ENCODE data around the gene PKD1L1. TPM values are rescaled to one million over a fixed set of nuclear protein-coding genes. Genes with fewer than 3 reads are reported as not detected.
A peak's percentile ranks its signal among the peaks of the same experiment; 100 is the strongest.
"Not testable (repeated sequence)": the region's sequence is repeated elsewhere in the genome, so short reads cannot be mapped to it uniquely, and the experiment has no call there.

Gene PKD1L1
- total RNA-seq, 6 donors from 2014 or later = 0.46 to 4.8 (median 0.75) TPM

GRCh38 chr7:47795631-47796030, 152.6 kb downstream of the PKD1L1 start:
- no peak for DNase-seq
- H3K36me3 ChIP-seq = no peaks in the 10 kb centered on the region
- no peak for TF ChIP-seq POLR2AphosphoS5 (IDR thresholded peaks at IDR 0.05)
- TF ChIP-seq, protein P1, sequence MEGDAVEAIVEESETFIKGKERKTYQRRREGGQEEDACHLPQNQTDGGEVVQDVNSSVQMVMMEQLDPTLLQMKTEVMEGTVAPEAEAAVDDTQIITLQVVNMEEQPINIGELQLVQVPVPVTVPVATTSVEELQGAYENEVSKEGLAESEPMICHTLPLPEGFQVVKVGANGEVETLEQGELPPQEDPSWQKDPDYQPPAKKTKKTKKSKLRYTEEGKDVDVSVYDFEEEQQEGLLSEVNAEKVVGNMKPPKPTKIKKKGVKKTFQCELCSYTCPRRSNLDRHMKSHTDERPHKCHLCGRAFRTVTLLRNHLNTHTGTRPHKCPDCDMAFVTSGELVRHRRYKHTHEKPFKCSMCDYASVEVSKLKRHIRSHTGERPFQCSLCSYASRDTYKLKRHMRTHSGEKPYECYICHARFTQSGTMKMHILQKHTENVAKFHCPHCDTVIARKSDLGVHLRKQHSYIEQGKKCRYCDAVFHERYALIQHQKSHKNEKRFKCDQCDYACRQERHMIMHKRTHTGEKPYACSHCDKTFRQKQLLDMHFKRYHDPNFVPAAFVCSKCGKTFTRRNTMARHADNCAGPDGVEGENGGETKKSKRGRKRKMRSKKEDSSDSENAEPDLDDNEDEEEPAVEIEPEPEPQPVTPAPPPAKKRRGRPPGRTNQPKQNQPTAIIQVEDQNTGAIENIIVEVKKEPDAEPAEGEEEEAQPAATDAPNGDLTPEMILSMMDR (IDR thresholded peaks at IDR 0.05) = no peak
- TF ChIP-seq EP300 (IDR thresholded peaks at IDR 0.05) = no peak
- no peak for TF ChIP-seq POLR2A (IDR thresholded peaks at IDR 0.05)
- H3K27me3 ChIP-seq = no peaks in the 10 kb centered on the region
- no peak overlapping the region for H3K27ac ChIP-seq
- no peaks in the 10 kb centered on the region for H3K4me1 ChIP-seq
- no peaks in the 10 kb centered on the region for H3K9me3 ChIP-seq
- H3K4me3 ChIP-seq = no peak overlapping the region
- no peak for ATAC-seq (ENCODE audit: low FRiP score in 2 of 2)
- WGBS, 2 donors = 69 to 79% methylated on average over 2 of the region's 2 CpGs

DNA sequence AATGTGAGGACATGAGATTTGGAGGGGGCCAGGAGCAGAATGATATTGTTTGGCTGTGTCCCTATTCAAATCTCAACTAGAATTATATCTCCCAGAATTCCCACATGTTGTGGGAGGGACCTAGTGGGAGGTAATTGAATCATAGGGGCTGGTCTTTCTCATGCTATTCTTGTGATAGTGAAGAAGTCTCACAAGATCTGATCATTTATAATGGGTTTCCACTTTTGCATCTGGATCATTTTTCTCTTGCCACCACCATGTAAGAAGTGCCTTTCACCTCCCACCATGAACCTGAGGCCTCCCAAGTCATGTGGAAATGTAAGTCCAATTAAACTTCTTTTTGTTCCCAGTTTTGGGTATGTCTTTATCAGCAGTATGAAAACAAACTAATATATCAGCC, 153.1 kb downstream of the PKD1L1 start:
- H3K27me3 ChIP-seq; H3K4me3 ChIP-seq; H3K4me1 ChIP-seq; ATAC-seq (ENCODE audit: low FRiP score in 2 of 2); H3K36me3 ChIP-seq; H3K9me3 ChIP-seq; H3K27ac ChIP-seq; DNase-seq: not testable (repeated sequence)

- DNase-seq = no peak
- TF ChIP-seq EP300 (IDR thresholded peaks at IDR 0.05) (no peak), POLR2AphosphoS5 (IDR thresholded peaks at IDR 0.05) (no peak), POLR2A (IDR thresholded peaks at IDR 0.05) (no peak)
- TF ChIP-seq, protein P1 (IDR thresholded peaks at IDR 0.05) = no peak
- H3K36me3 ChIP-seq = no peaks in the 10 kb centered on the region
These were observed 154.2 kb downstream of the PKD1L1 start for GRCh38 chr7:47794016-47794415.

DNA sequence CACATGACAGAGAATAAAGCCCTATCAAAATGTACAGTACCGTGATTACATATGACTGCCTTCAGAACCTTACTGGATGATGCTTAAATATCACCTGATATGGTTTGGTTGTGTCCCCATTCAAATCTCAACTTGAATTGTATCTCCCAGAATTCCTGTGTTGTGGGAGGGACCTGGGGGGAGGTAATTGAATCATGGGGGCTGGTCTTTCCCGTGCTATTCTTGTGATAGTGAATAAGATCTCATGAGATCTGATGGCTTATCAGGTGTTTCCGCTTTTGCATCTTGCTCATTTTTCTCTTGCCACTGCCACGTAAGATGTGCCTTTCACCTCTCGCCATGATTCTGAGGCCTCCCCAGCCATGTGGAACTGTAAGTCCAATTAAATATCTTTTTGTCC, 155.1 kb downstream of the PKD1L1 start:
- WGBS, 2 donors = 58 to 67% methylated on average over 5 of the region's 5 CpGs

More at GRCh38 chr7:47794016-47794415, 154.2 kb downstream of the PKD1L1 start:
- no peaks in the 10 kb centered on the region for H3K27me3 ChIP-seq
- H3K4me1 ChIP-seq = no peaks in the 10 kb centered on the region
- no peak overlapping the region for H3K4me3 ChIP-seq
- ATAC-seq (ENCODE audit: low FRiP score in 2 of 2) = no peak
- H3K9me3 ChIP-seq = no peaks in the 10 kb centered on the region
- H3K27ac ChIP-seq = no peak overlapping the region
- 65 to 74% methylated on average over 4 of the region's 4 CpGs for WGBS, 2 donors

GRCh38 chr7:47792521-47793121, 155.6 kb downstream of the PKD1L1 start:
- no peak overlapping the region for H3K4me3 ChIP-seq
- H3K27me3 ChIP-seq = no peaks in the 10 kb centered on the region
- H3K4me1 ChIP-seq = no peaks in the 10 kb centered on the region
- no peak overlapping the region for H3K27ac ChIP-seq
- ATAC-seq (ENCODE audit: low FRiP score in 2 of 2) (no peak), DNase-seq (no peak)
- TF ChIP-seq POLR2A (IDR thresholded peaks at IDR 0.05) = no peak
- TF ChIP-seq, protein P1 (IDR thresholded peaks at IDR 0.05) = peak in 3 of 6 experiments; percentile 22 to 41 (median 29)
- no peaks in the 10 kb centered on the region for H3K9me3 ChIP-seq
- H3K36me3 ChIP-seq = no peaks in the 10 kb centered on the region
- WGBS, 2 donors = 62 to 63% methylated on average over 3 of the region's 3 CpGs

More for the DNA sequence above, 155.1 kb downstream of the PKD1L1 start:
- H3K36me3 ChIP-seq; H3K4me3 ChIP-seq; DNase-seq; H3K4me1 ChIP-seq; H3K27me3 ChIP-seq; H3K9me3 ChIP-seq; ATAC-seq (ENCODE audit: low FRiP score in 2 of 2); H3K27ac ChIP-seq: not testable (repeated sequence)

GRCh38 chr7:47791682-47792081, 156.6 kb downstream of the PKD1L1 start:
- H3K27me3 ChIP-seq = no peaks in the 10 kb centered on the region
- no peaks in the 10 kb centered on the region for H3K9me3 ChIP-seq
- no peak for ATAC-seq (ENCODE audit: low FRiP score in 2 of 2)
- no peak overlapping the region for H3K4me3 ChIP-seq
- TF ChIP-seq POLR2A (IDR thresholded peaks at IDR 0.05) (no peak), EP300 (IDR thresholded peaks at IDR 0.05) (no peak), POLR2AphosphoS5 (IDR thresholded peaks at IDR 0.05) (no peak)
- TF ChIP-seq, protein P1 (IDR thresholded peaks at IDR 0.05) = no peak
- no peaks in the 10 kb centered on the region for H3K36me3 ChIP-seq
- no peak for DNase-seq
- no peak overlapping the region for H3K27ac ChIP-seq
- WGBS, 2 donors = 72% methylated on average over 4 of the region's 4 CpGs
- no peaks in the 10 kb centered on the region for H3K4me1 ChIP-seq
